ENCODE data around the gene WDR33.

The WDR33 gene

DNA sequence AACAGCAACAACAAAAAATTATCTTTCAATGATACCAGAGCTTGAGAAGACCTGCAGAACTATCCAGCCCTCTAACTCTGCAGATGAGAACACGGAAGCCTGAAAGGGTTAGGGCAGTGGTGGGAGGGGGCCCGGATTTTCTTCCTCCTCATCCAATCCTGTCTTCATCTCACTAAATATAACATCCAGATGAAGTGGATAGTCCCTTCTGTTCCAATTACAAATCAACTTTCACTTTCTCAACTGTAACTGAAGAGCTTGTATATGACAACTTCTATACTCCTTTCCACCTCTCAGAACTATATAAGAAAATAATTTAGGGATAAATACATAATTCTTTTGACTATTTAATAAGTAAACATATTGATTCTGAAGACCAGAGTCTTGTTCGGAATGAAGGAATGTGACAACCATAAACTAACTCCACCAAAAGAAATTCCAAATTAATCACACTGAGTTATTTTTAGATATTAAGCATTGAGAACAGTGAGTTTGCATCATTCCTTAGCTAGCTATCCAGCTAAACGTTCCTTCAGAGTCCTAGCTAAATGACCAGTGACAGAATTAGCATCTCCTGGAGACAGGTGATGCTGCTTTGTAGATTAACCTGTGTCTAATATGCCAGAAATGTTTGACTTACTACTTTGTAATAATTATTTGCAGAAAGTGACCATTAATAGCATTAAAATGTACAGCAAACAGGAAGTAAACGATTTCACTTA is 77.0 kb downstream of the WDR33 start:
- DNase-seq (ENCODE audit: low read depth): no peak
- TF ChIP-seq, protein P1, sequence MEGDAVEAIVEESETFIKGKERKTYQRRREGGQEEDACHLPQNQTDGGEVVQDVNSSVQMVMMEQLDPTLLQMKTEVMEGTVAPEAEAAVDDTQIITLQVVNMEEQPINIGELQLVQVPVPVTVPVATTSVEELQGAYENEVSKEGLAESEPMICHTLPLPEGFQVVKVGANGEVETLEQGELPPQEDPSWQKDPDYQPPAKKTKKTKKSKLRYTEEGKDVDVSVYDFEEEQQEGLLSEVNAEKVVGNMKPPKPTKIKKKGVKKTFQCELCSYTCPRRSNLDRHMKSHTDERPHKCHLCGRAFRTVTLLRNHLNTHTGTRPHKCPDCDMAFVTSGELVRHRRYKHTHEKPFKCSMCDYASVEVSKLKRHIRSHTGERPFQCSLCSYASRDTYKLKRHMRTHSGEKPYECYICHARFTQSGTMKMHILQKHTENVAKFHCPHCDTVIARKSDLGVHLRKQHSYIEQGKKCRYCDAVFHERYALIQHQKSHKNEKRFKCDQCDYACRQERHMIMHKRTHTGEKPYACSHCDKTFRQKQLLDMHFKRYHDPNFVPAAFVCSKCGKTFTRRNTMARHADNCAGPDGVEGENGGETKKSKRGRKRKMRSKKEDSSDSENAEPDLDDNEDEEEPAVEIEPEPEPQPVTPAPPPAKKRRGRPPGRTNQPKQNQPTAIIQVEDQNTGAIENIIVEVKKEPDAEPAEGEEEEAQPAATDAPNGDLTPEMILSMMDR (IDR thresholded peaks at IDR 0.05; ENCODE audit: low read depth, low read length, missing control alignments): no peak
- H3K4me3 ChIP-seq (ENCODE audit: low read depth, low read length): no peak overlapping the region

DNA sequence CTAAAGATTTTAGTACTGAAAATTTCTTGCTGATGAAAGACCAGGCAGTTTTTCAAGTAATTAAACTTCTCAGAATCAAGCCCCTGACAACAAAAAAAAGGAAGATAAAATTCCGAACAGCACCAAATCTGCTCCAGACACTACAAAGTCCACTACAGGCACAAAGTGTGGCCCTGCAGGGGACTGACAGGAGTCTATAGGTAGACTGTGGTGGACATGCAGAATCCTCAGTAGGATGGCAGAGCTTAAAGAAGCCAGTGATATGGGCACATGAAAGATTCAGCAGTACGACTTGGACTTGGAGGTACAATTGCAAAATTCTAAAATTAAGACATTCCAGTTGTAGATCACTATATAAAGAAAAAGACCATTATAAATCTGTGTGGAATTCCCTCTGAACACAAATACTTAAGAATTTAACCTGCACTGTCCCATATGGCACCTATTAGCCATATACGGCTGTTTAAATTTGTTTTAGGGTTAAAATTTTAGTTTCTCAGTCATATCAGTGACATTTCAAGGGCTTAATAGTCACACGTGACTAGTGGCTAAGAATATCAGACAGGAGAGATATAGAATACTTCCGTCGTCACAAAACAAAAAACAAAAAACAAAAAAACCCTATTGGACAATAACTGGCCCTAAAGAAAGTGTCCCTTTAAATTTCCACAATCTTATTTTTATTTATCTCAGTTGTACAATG is 77.7 kb downstream of the WDR33 start:
- TF ChIP-seq, protein P1 (IDR thresholded peaks at IDR 0.05; ENCODE audit: low read depth, low read length, missing control alignments): no peak
- H3K4me3 ChIP-seq (ENCODE audit: low read depth, low read length): no peak overlapping the region

DNA sequence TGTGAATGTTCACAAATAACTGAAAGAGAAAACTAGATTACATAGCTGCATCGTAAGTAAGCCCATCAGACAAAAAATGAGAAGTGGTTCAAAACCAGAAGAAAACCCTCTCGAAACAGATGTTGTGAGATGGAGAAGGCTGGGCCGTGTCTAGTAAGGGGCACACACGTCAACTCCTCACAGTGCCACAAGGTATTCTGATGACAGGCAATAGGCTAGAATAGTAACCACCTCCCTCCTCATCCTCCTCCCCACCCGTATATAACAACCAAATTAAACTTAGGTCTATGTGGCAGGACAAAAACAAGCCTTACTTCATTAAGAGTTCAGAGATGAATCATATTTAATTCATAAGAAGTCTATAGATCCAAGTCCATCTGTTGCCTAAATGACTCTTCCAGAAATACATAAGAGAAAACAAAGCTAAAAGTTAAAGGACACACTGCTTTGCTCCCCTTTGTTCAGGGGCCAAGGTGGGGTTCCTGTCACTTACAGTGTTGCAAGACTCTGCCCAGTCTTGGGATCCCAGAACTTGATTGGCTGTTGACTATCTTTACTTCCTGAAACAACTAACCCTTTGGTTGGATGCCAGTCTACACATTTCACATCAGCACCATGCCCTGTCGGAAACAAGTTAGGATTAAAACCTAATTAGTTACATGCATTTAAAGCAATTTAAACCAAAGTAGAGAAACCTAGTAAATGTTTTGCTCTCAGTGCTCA is 84.7 kb downstream of the WDR33 start:
- TF ChIP-seq, protein P1 (IDR thresholded peaks at IDR 0.05; ENCODE audit: low read depth, low read length, missing control alignments): no peak
- H3K4me3 ChIP-seq (ENCODE audit: low read depth, low read length): no peak overlapping the region
- DNase-seq (ENCODE audit: low read depth): no peak

More for the DNA sequence above, 77.7 kb downstream of the WDR33 start:
- no peak for DNase-seq (ENCODE audit: low read depth)

DNA sequence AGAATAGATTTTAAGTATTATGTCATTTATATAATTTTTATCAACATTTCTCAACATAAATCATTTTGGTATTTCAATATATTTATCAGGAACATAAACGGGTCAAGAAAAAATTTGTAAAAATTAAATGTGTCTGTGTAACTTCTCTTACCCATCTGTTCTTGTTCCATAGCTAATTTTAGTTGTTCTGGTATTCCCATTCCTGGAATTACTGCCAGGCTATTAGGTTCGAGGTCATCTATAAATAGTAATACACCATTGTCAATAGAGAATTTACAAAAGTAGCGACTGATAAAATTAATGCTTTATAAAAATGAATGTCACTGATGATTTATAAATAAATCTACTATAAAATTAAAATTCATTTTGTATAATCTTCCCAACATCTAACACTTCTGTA is 88.2 kb downstream of the WDR33 start:
- TF ChIP-seq, protein P1 (IDR thresholded peaks at IDR 0.05; ENCODE audit: low read depth, low read length, missing control alignments): no peak
- no peak overlapping the region for H3K4me3 ChIP-seq (ENCODE audit: low read depth, low read length)
- DNase-seq (ENCODE audit: low read depth): no peak

DNA sequence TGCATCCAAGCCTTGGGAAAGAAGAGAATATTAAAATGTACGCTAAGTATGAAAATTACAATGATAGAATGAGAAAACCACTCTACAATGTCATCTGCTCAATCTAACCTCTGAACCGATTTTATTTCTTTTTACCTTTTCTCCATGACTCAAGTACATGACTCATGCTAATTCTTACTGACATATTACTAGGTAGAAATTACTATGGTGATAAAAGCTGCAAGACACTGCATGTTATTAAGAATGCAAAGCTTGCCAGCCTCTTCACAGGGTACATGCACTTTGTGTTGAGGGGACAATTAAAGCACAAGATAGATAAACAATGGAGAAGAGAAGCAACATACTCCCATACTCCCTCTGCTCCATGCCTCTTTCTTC is 89.0 kb downstream of the WDR33 start:
- TF ChIP-seq, protein P1 (IDR thresholded peaks at IDR 0.05; ENCODE audit: low read depth, low read length, missing control alignments): no peak
- no peak overlapping the region for H3K4me3 ChIP-seq (ENCODE audit: low read depth, low read length)
- no peak for DNase-seq (ENCODE audit: low read depth)

DNA sequence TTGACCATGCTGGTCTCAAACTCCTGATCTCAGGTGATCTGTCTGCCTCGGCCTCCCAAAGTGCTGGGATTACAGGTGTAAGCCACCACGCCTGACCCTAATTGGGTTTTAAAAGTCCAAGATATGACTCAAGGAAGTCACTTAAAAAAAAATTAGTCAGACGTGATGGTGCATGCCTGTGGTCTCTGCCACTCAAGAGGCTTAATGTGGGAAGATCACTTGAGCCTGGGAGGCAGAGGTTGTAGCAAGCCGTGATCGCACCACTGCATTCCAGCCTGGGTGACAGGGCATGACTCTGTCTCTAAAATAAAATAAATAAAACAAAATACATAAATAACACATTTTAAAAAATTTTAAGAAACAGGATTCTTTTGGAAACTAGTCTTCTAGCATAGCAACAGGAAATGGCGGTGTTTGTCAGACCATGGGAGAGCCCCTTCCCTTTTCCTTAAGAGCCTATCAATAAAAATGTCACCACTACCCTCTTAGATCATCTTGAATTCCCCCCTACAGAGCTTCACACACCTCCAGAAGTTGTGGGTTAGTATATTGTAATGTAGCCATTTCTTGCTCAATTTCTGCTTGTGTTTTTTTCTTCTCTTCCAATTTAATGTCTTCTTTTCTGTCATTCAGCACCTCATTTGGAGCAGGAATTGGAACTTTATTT is 89.5 kb downstream of the WDR33 start:
- no peak for DNase-seq (ENCODE audit: low read depth)

More for the DNA sequence above, 89.5 kb downstream of the WDR33 start:
- TF ChIP-seq, protein P1 (IDR thresholded peaks at IDR 0.05; ENCODE audit: low read depth, low read length, missing control alignments): no peak
- no peak overlapping the region for H3K4me3 ChIP-seq (ENCODE audit: low read depth, low read length)

Data from GM12864 (cell line).